GM18907 (cell line): ENCODE data around the gene AURKB.
"Not testable (repeated sequence)": the region's sequence is repeated elsewhere in the genome, so short reads cannot be mapped to it uniquely, and the experiment has no call there.

Experiments
- ATAC-seq: cut with Tn5 transposase; IDR thresholded peaks from one replicate; pipeline ENCODE4 v1.9.1; 2021; ENCODE audit warnings: mild to moderate bottlenecking, moderate library complexity; ENCODE audit not compliant: unreplicated experiment

Gene AURKB

GRCh38 chr17:8225813-8226535 is 15.6 kb upstream of the AURKB start:
- no peak for ATAC-seq

DNA sequence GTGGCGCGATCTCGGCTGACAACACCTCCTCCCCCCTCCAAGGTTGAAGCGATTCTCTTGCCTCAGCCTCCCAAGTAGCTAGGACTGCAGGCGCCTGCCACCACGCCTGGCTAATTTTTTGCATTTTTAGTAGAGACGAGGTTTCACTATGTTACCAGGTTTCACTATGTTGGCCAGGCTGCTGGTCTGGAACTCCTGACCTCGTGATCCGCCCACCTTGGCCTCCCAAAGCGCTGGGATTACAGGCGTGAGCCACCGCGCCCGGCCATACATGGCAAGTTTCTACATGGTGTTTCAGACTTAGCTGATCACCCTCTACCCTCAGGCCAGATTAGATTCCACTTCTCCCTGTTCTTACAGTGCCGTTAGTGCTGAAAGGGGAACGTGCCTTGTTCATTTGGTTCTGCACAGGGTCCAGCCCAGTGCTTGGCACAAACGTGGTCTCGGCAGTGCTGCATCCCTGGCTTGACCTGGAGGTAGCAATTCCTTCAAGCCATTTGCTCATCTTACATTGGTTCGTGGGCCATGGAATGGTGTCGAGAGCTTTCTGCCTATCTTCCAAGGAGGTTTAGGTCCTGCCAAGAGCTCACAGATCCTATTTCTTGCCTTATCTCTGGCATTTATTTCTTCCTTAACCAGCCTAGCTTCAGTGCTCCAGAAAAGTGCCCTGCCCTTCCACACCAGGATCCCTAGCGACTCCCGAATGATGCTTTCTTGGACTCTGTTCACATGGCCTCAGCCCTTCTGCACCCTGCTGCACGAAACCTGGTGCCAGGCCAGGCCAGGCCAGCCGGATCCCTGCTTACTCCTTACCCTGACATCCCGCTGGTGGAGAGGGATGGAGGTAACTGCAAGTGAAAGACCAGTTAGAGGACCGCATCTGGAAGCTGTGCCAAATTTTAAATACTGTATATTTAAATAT is 14.8 kb upstream of the AURKB start:
- no peak for ATAC-seq

- peak; percentile 14 for ATAC-seq
These were observed 13.2 kb upstream of the AURKB start for GRCh38 chr17:8223356-8224126.

GRCh38 chr17:8222630-8223355 is 12.4 kb upstream of the AURKB start:
- peak; percentile 43 for ATAC-seq

DNA sequence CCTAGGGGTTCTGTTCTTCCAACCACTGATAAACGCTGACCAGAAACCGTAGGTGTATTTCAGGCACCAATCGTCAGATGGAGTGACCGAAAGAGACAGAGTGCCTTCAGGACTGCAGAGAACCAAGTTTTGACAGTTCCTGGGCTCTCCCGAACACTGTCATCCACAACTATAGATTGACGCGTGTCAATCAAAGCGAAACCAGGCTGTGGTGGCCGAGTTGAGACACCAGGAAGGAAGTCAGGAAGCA is 11.9 kb upstream of the AURKB start:
- peak; percentile 30 for ATAC-seq

GRCh38 chr17:8221663-8222379 is 11.4 kb upstream of the AURKB start:
- ATAC-seq = peak; percentile 45

DNA sequence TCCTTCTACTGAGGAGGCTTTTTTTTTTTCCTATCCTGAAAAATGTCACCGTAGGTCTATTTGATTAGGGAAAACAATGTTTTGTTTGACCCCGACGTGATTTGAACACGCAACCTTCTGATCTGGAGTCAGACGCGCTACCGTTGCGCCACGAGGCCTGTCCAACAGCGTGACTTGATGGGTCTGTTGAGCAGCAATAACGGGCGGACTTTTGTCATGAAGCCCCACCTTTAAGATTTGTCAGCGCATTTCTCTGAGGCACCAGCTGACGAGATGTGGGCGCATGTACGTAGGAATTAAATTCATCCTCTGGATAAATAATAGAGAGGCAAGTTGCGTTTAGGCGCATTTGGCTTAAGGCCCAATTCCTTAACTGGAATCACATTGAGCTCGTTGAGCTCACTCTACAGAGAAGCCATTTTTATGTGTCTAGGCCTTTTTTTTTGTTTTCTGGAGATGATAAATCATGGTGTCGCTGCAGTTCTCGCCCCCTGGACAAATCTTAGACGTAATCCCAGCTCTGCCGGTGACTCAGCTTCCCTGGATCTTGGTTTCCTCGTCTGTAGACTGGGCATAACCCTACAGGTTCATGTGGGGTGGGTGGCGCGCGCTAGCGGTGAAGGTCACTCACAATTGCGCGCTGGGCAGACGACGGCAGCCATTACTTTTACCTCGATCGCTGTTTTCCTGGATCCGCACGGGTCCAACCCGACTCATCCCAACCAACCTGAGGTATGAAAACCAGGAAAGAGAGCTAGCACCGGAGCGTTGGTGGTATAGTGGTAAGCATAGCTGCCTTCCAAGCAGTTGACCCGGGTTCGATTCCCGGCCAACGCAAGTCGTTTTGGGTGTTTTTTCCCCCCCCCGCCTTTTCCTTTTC is 10.6 kb upstream of the AURKB start:
- peak; percentile 25 for ATAC-seq

- ATAC-seq = not testable (repeated sequence)
These were observed 3.6 kb upstream of the AURKB start for GRCh38 chr17:8214000-8214399.

GRCh38 chr17:8212312-8213180 is 2.2 kb upstream of the AURKB start:
- ATAC-seq = no peak

DNA sequence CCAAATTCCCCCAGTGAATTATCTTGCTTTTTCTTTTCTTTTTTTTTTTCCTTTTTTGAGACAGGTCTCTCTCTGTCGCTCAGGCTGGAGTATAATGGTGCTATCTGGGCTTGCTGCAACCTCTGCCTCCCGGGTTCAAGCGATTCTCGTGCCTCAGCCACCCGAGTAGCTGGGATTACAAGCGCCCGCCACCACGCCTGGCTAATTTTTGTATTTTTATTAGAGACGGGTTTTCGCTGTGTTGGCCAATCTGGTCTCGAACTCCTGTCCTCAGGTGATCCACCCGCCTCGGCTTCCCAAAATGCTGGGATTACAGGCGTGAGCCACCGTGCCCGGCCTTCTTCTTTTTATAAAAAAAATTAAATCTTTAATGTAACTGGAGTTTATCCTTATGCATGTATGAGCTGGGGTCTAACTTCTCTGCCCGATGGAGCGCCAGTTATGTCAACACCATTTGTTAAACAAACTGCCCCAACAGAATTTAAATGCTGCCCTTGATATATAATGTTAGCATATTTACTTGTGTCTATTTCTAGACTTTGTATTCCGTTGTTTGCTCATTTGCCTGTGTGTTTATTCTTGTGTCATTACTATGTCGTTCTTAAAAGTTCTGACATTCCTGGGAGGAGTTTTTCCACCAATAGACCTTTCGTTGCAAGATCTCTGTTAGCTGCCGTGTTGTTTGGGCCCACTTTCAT is 535 bp upstream of the AURKB start:
- no peak for ATAC-seq

DNA sequence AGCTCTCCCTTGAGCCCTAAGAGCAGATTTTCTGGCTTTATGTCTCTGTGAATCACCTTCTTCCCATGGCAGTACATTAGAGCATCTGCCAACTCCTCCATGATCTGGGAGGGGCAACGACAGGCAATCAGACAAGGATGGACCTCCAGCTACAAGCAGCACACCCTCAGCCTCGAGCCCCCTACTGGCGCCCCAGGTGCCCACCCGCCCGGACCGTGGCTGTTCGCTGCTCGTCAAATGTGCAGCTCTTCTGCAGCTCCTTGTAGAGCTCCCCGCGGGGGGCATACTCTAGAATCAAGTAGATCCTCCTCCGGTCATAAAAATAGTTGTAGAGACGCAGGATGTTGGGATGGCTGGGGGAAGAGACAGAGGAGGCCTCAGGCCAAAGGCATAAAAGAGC is 3.8 kb downstream of the AURKB start:
- no peak for ATAC-seq

DNA sequence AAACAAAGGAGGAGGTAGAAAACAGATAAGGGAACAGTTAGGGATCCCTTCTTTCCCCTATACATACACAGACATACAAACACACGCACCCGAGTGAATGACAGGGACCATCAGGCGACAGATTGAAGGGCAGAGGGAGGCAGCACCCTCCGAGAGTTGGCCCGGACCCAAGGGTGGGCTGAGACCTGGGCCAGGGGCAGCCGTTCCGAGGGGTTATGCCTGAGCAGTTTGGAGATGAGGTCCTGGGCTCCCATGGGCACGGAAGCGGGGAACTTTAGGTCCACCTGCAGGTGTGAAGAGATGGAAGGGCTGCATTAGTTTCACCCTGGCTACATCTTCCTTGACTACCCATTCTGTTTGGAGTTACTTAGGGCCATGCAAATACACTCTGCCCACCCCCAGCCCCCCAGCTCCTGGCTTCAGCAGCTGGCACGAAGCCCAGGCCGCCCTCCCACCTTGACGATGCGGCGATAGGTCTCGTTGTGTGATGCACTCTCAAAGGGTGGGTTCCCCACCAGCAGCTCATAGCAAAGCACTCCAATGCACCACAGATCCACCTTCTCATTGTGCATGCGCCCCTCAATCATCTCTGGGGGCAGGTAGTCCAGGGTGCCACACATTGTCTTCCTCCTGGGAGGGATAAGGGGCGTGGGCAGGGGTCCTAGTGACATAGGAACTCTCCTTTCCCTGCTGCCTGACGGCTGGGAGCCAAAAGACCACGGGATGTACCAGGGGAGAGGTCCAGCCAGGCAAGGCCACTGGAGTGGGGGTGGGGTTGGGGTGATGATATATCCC is 5.4 kb downstream of the AURKB start:
- no peak for ATAC-seq

- ATAC-seq = peak; percentile 29
These were observed 18.1 kb downstream of the AURKB start for GRCh38 chr17:8192070-8192815.

GRCh38 chr17:8190506-8190905 is 19.9 kb downstream of the AURKB start:
- no peak for ATAC-seq

DNA sequence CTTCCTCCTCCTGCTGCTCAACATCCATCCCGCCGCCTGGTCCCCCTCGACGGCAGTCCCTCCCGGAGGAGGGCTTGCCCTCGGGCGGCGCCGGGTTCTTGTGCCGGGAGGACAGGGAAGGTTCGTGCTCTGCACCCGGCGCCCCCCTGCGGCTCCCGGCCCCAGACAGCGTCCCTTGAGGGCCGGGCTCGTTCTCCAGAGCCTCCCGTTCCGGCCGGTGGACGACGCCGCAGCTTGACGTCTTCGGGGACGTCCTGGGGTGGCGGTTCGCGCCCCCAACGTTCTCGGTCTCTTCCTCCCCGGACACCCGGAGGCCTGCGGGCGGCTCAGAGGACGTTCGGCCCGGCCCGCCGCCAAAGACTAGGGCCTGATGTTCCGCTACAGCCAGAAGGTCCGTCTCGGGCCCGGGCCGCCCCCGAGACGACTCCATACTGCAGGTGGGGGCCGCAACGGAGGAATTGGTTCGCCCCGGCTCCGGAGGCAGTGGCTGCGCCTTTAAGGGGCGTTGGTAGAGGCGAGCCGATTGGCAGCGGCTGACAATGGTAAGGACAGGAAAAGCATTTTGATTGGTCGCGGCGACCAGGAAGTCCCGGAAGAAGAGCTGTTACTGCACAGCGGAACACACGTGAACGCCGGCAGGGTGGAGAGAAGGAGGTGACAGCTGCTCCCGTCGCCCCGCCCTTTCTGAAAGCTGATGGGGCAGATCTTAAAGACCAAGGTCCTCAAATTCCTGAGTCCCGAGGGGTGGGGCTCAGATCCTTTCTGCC is 20.5 kb downstream of the AURKB start, which contains the start of gene BORCS6:
Gene BORCS6, minus strand, starts transcription at position 470 of the 767 bp plus-strand sequence. Its CDS starts 40 bp downstream, at position 430.
- peak; percentile 57 for ATAC-seq
